Activated CD8-positive, alpha-beta T cell treated with anti-CD3 and anti-CD28 coated beads for 36 hours (primary cell): ENCODE measurements around the gene GAD2. TPM values are rescaled to one million over a fixed set of nuclear protein-coding genes. Genes with fewer than 3 reads are reported as not detected.

Source experiments
- ATAC-seq: fragments of 200-7000 bp; cut with Tn5 transposase; one replicate; pipeline ENCODE4 v1.10.0; 2021; ENCODE audit warnings: mild to moderate bottlenecking, moderate library complexity
- CTCF ChIA-PET: fragments of 350-600 bp; sonication (Branson Sonifier 250); formaldehyde crosslinking; loops from one replicate; lab custom pipeline; 2021; ENCODE audit warnings: antibody characterized with exemption; lab: Charles Lee
- POLR2A ChIA-PET: fragments of 350-600 bp; sonication (Branson Sonifier 250); formaldehyde crosslinking; loops from one replicate; lab custom pipeline; 2021; ENCODE audit warnings: antibody characterized with exemption; lab: Charles Lee
- DNase-seq: peaks from one replicate; pipeline ENCODE4 v3.0.0-alpha.2; 2020
- H3K27ac Mint-ChIP-seq: one replicate; pipeline ENCODE4 v1.8.0; 2021; ENCODE audit warnings: mild to moderate bottlenecking, mixed read lengths
- H3K27me3 Mint-ChIP-seq: one replicate; pipeline ENCODE4 v1.8.0; 2021; ENCODE audit warnings: mixed read lengths
- H3K36me3 Mint-ChIP-seq: one replicate; pipeline ENCODE4 v1.8.0; 2021; ENCODE audit warnings: low read depth, mixed read lengths
- H3K4me1 Mint-ChIP-seq: one replicate; pipeline ENCODE4 v1.8.0; 2021; ENCODE audit warnings: low read depth, mixed read lengths
- H3K4me3 Mint-ChIP-seq: one replicate; pipeline ENCODE4 v1.8.0; 2021; ENCODE audit warnings: mild to moderate bottlenecking, moderate library complexity, mixed read lengths
- H3K9me3 Mint-ChIP-seq: one replicate; pipeline ENCODE4 v1.8.0; 2021; ENCODE audit warnings: mixed read lengths
- CTCF ChIP-seq: fragments of 200-600 bp; IDR thresholded peaks from one replicate; pipeline ENCODE4 v1.8.0; 2022; ENCODE audit warnings: antibody characterized with exemption, mild to moderate bottlenecking
- intact Hi-C: fragments of 100-400 bp; cut with micrococcal nuclease; formaldehyde crosslinking; loops from one replicate; pipeline ENCODE4 v1.10.0; 2022
- total RNA-seq, 2 experiments: library from RNA; stranded (reverse); gene quantifications; one replicate each; pipeline ENCODE4 v1.2.3, GENCODE V29; 2021

Gene GAD2
- total RNA-seq, 2 experiments from 2014 or later = not detected

DNA sequence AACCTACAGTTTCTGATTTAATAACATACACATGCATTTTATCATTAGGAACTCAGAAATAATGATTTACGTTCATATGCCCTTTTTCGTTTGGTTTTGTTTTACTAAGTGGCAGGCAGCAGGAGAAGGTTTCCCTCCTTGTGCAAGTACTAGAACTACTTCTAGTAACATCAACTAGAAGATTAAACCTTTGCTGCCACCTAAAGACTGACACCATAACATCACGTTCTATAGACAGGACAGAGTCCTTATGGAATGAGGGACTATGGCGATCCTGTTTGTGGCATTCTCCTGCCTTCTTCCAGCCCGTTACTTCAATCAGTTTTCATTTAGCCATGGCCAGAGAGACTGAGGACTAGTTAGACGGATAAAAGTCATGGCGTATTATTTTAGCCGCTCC lies 53.2 kb downstream of the GAD2 start:
- Mint-ChIP-seq H3K4me1 (no peaks in the 10 kb centered on the region), H3K27ac (no peak overlapping the region), H3K9me3 (no peaks in the 10 kb centered on the region), H3K4me3 (no peak overlapping the region), H3K27me3 (peaks cover 9% of the 10 kb centered on the region), H3K36me3 (no peaks in the 10 kb centered on the region)
- intact Hi-C loops = no loop called here
- POLR2A ChIA-PET = interaction anchor here (0.6 kb wide), 1 partner anchor 118 kb away, joined by 3 read pairs; no protein-coding TSS in a partner anchor
- no peak for TF ChIP-seq CTCF
- CTCF ChIA-PET = interaction anchor here (0.6 to 3.6 kb wide), 4 partner anchors 14 to 394 kb away, joined by 3 to 14 read pairs (median 6); no protein-coding TSS in a partner anchor
- ATAC-seq (no peak), DNase-seq (no peak)

- H3K4me1 Mint-ChIP-seq = no peaks in the 10 kb centered on the region
- ATAC-seq (no peak), DNase-seq (no peak)
- peaks cover 11% of the 10 kb centered on the region for H3K27me3 Mint-ChIP-seq
- ChIA-PET CTCF (no interaction called here), POLR2A (no interaction called here)
- H3K27ac Mint-ChIP-seq = no peak overlapping the region
- H3K9me3 Mint-ChIP-seq = no peaks in the 10 kb centered on the region
- H3K36me3 Mint-ChIP-seq = no peaks in the 10 kb centered on the region
- H3K4me3 Mint-ChIP-seq = no peak overlapping the region
- TF ChIP-seq CTCF = no peak
- intact Hi-C loops = no loop called here
Measured at GRCh38 chr10:26274391-26274790, 57.8 kb downstream of the GAD2 start.

DNA sequence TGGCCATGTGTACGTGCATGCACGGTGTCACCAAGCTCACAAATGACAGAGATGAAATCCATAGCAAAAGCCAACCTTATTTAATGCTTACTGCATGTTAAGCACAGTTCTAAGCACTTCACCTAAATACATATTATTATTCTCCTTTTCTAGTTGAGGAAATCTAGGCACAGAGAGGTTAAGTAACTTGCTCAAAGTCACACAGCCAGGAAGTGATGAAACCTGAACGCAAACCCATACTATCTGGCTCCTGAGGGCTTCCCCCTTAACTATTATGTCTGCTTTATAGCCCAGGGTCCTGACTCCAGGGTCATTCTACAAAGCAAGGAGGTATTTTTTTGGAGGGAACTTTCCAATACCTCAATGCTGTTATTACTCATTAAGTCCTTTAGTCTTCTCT lies 61.7 kb downstream of the GAD2 start:
- no peaks in the 10 kb centered on the region for H3K9me3 Mint-ChIP-seq
- CTCF ChIA-PET = interaction anchor here (1.4 kb wide), 1 partner anchor 403 kb away, joined by 4 read pairs; no protein-coding TSS in a partner anchor
- no peak for TF ChIP-seq CTCF

DNA sequence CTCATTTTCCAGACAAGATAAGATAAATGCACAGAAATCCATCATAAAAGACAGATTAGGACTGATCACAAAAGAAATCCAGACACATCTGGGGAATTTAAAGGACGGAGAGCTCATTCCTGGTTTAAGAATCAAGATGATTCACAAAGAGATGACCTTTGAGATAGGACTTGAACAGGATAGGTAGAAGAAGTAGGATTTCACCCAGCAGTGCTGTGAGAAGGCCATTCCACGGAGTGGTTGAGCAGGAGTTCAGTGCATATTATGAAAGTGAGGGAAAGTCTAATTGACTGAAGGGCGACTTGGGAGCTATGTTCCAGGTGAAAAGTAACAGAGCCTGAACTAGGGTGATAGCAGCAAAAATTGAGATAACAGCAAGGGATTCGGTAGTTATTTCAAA lies 73.7 kb downstream of the GAD2 start:
- peaks cover 12% of the 10 kb centered on the region for H3K27me3 Mint-ChIP-seq
- intact Hi-C loops = no loop called here
- CTCF ChIA-PET = interaction anchor here (1.6 kb wide), 1 partner anchor 128 kb away, joined by 3 read pairs; no protein-coding TSS in a partner anchor
- H3K36me3 Mint-ChIP-seq = no peaks in the 10 kb centered on the region
- no peak for TF ChIP-seq CTCF
- no peak overlapping the region for H3K27ac Mint-ChIP-seq
- no peak overlapping the region for H3K4me3 Mint-ChIP-seq
- ATAC-seq (no peak), DNase-seq (no peak)
- POLR2A ChIA-PET = no interaction called here
- H3K4me1 Mint-ChIP-seq = no peaks in the 10 kb centered on the region
- H3K9me3 Mint-ChIP-seq = no peaks in the 10 kb centered on the region

More for the DNA sequence above, 61.7 kb downstream of the GAD2 start:
- Mint-ChIP-seq H3K27me3 (peaks cover 7% of the 10 kb centered on the region), H3K4me1 (no peaks in the 10 kb centered on the region), H3K4me3 (no peak overlapping the region), H3K27ac (no peak overlapping the region), H3K36me3 (no peaks in the 10 kb centered on the region)
- no peak for ATAC-seq
- intact Hi-C loops = no loop called here
- POLR2A ChIA-PET = interaction anchor here (0.7 kb wide), 1 partner anchor 81 kb away, joined by 3 read pairs; no protein-coding TSS in a partner anchor
- DNase-seq = no peak

- intact Hi-C loops = no loop called here
- no peaks in the 10 kb centered on the region for H3K36me3 Mint-ChIP-seq
- H3K9me3 Mint-ChIP-seq = no peaks in the 10 kb centered on the region
- no peak overlapping the region for H3K4me3 Mint-ChIP-seq
- ATAC-seq (no peak), DNase-seq (no peak)
- H3K4me1 Mint-ChIP-seq = no peaks in the 10 kb centered on the region
- CTCF ChIA-PET = no interaction called here
- POLR2A ChIA-PET = interaction anchor here (0.6 kb wide), 1 partner anchor 261 kb away, joined by 3 read pairs; no protein-coding TSS in a partner anchor
- no peak overlapping the region for H3K27ac Mint-ChIP-seq
- no peak for TF ChIP-seq CTCF
- H3K27me3 Mint-ChIP-seq = peaks cover 10% of the 10 kb centered on the region
Measured at GRCh38 chr10:26291721-26292480, 75.3 kb downstream of the GAD2 start.
